NCI-H2227 (cell line): ENCODE measurements around the gene ZNF582.

ENCODE experiments used
- DNase-seq: peaks from one replicate; lab custom pipeline; 2025; ENCODE audit not compliant: unreplicated experiment; lab: John Stamatoyannopoulos, UW

Gene ZNF582

DNA sequence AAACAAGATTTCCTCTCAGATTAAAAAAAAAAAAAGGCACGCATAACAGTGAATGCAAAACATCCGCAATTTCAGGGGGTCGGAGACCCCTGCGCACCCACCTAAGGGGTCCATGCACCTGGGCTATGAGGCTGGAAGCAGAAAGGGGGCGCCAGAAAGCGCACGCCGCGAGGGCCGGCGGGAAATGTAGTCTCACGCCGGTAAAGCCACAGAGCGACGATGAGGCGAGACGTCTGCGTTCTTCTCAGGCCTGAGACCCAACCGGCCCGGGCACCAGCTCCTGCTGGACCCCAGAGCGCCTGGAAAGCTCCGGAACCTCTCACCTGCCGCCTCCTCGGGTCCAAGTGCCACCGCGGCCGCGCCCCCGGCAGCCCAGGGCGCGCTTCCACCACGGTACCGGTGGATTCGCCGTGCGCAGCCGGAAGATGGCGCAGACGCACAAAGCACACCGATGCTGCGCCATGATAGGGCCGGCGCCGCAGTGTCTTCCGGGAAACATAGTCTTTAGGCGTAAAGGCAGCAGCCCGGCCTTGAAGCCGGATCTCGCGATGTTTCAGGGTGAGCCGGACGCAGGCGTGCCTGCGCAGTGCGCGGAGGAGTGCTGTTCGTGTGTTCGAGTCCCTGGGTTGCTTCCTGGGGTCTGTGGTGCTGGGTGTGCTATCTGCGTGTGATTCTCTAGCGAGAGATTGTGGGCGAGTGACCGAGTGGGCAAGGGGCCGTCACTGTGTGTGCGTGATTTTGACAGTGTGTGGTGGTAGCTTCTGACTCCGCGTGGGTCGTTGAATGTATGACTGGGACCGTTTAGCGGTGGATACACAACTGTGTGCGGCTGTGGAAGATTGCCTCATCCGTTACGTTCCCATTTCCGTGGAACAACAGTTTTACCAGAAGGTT lies at the start of gene ZNF582:
Gene ZNF582 (minus strand): TSS at position 416 of the 894 bp plus-strand sequence. CDS start 1,782 bp downstream, outside the sequence.
- DNase-seq = peak; percentile 100

- DNase-seq = no peak
Measured at GRCh38 chr19:56441206-56441792, 48.0 kb upstream of the ZNF582 start.

- DNase-seq = no peak
Measured at GRCh38 chr19:56423985-56424353, 30.6 kb upstream of the ZNF582 start.

DNA sequence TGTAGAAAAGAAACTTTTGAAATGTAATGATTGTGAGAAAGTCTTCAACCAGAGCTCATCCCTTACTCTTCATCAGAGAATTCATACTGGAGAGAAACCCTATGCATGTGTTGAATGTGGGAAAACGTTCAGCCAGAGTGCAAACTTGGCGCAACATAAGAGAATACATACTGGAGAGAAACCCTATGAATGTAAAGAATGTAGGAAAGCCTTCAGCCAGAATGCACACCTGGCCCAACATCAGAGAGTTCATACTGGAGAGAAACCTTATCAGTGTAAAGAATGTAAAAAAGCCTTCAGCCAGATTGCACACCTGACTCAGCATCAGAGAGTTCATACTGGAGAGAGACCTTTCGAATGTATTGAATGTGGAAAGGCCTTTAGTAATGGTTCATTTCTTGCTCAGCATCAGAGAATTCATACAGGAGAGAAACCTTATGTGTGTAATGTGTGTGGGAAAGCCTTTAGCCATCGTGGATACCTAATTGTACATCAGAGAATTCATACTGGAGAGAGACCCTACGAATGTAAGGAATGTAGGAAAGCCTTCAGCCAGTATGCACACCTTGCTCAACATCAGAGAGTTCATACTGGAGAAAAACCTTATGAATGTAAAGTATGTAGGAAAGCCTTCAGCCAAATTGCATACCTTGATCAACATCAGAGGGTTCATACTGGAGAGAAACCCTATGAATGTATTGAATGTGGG lies 30.1 kb upstream of the ZNF582 start:
- DNase-seq = no peak

GRCh38 chr19:56405062-56405461 lies 11.7 kb upstream of the ZNF582 start:
- no peak for DNase-seq

DNA sequence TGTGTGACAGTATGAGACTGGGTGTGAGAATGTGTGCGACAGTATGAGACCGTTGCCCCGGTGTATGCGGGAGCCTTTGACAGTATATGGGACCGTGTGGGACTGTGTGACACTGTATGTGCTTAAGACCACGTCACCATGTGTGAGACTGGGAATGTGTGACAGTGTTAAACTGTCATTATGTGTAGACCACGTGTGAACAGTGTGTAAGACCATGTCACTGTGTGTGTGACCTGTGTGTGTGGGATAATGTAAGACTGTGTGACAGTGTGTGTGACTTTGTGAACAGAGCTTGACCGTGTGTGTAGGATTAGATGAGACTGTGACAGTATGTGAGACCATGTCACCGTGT lies 11.3 kb upstream of the ZNF582 start:
- no peak for DNase-seq

DNA sequence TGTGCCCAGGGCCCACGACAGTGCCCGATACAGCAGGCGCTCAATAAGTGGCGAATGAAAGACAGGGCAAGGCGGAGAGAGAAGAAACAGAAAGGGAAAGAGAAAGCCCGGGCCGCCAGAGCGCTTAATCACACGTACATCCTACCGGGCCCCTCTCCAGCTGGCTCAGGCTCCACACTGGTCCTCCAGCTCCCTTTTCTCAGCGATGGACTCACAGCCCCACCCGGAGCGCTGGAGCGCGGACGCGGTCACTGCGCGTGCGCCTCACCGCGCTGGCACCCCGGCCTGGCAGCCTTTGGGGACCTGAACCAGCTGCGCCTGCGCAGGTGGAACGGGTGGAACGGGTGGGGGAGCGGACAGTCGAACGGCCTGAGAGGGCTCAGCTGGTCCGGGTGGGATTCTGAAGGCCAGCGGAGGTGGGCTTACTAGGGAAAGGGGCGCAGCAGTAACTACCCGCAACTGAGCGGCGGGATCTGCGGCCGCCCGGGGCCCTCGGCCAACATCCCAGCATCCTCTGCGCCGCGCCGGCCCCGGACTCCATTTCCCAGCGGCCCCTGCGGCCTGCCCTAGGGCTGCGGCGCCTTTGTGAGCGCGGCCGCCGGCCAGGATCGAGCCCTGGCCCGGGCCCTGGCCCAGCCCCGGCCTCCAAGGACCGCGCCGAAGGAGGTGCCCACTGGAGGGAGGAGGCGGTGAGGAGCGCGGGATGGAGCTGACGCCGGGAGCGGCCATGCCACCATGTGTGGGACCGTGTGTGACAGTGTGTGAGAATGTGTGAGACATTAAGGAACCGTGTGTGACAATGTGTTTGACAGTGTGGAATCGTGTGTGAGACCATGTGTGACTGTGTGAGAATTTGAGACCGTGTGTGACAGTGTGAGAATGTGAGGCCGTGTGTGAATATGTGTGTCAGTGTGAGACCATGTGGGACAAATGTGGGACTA lies 10.7 kb upstream of the ZNF582 start, which contains the start of gene ZNF583:
Gene ZNF583 (plus strand): TSS at position 569 of the 941 bp plus-strand sequence. CDS start 2,783 bp downstream, outside the sequence.
- DNase-seq = peak; percentile 99

DNA sequence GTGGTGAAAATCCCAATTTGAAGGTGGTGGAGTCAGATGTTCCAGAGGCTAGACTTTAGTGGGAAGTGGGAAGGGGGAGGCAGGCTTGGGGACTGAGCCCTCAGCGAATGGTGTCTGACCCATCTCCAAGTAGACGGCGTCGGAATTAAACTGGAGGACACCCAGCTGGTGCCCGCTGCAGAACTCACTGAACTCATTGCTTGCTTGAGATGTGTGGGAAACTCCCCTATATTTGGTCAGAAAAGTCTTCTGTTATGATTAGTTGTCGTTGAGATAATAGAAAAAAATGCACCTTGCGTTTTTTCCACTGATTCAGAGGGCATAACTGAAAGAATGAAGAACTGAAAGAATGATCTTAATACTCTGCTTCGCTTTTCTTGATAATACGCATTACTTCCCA lies 9.9 kb upstream of the ZNF582 start:
- DNase-seq = no peak

GRCh38 chr19:56400485-56400884 lies 7.2 kb upstream of the ZNF582 start:
- no peak for DNase-seq

GRCh38 chr19:56398809-56399208 lies 5.5 kb upstream of the ZNF582 start:
- no peak for DNase-seq

- DNase-seq = no peak
Measured at GRCh38 chr19:56383826-56384605, 9.3 kb downstream of the ZNF582 start.

GRCh38 chr19:56377105-56377924 lies 16.0 kb downstream of the ZNF582 start:
- DNase-seq = no peak

GRCh38 chr19:56372281-56372680 lies 21.1 kb downstream of the ZNF582 start:
- DNase-seq = no peak

GRCh38 chr19:56369886-56370676 lies 23.3 kb downstream of the ZNF582 start:
- no peak for DNase-seq

GRCh38 chr19:56367829-56368711 lies 25.3 kb downstream of the ZNF582 start:
- DNase-seq = peak; percentile 100

- DNase-seq = no peak
Measured at GRCh38 chr19:56360841-56361240, 32.5 kb downstream of the ZNF582 start.

GRCh38 chr19:56356944-56357343 lies 36.4 kb downstream of the ZNF582 start:
- DNase-seq = no peak
